Measurements from ENCODE around the gene SPRYD3.
A peak's percentile ranks its signal among the peaks of the same experiment; 100 is the strongest.

SPRYD3 gene

GRCh38 chr12:53099071-53099882, 20.1 kb upstream of the SPRYD3 start (continued):
- TF ChIP-seq ZNF654 (tag by site-specific recombination; IDR thresholded peaks at IDR 0.05; ENCODE audit: low read depth) (peak; percentile 92), ZNF2 (tag by site-specific recombination; IDR thresholded peaks at IDR 0.05) (peak; percentile 74), ZNF660 (tag by site-specific recombination; IDR thresholded peaks at IDR 0.05) (peak; percentile 88), ZEB2 (tag by site-specific recombination; IDR thresholded peaks at IDR 0.05) (peak; percentile 59), ZNF433 (tag by site-specific recombination; IDR thresholded peaks at IDR 0.05; ENCODE audit: low read depth) (no peak), ZNF626 (tag by site-specific recombination; IDR thresholded peaks at IDR 0.05) (no peak), ZXDB (tag by site-specific recombination; IDR thresholded peaks at IDR 0.05) (peak; percentile 61; the same call in 1 of the 2 replicates), PATZ1 (tag by site-specific recombination; IDR thresholded peaks at IDR 0.05) (peak; percentile 97), ZNF24 (tag by site-specific recombination; IDR thresholded peaks at IDR 0.05) (peak; percentile 63; the same call in 1 of the 2 replicates), ZBTB7A (tag by site-specific recombination; IDR thresholded peaks at IDR 0.05; ENCODE audit: low read depth) (no peak; the same call in 1 of the 2 replicates), GLIS2 (tag by site-specific recombination; IDR thresholded peaks at IDR 0.05) (peak; percentile 88), ZNF776 (tag by site-specific recombination; IDR thresholded peaks at IDR 0.05; ENCODE audit: borderline replicate concordance) (no peak), SP7 (tag by site-specific recombination; IDR thresholded peaks at IDR 0.05) (peak; percentile 73; the same call in 1 of the 2 replicates), ZFP69B (tag by site-specific recombination; IDR thresholded peaks at IDR 0.05) (peak; percentile 70; the same call in 1 of the 2 replicates), ZBTB10 (tag by site-specific recombination; IDR thresholded peaks at IDR 0.05) (peak; percentile 80), ZFHX2 (tag by site-specific recombination; conservative IDR thresholded peaks at IDR 0.05) (peak; percentile 28; the same call in 1 of the 2 replicates), CTCF (tag by site-specific recombination; IDR thresholded peaks at IDR 0.05) (peak; percentile 87), ZNF561 (tag by site-specific recombination; IDR thresholded peaks at IDR 0.05; ENCODE audit: borderline replicate concordance) (peak; percentile 77; the same call in 1 of the 2 replicates), ZNF398 (tag by site-specific recombination; IDR thresholded peaks at IDR 0.05) (peak; percentile 66), ZNF501 (tag by site-specific recombination; IDR thresholded peaks at IDR 0.05) (peak; percentile 63; the same call in 1 of the 2 replicates), KLF17 (tag by site-specific recombination; IDR thresholded peaks at IDR 0.05) (peak; percentile 91), ZNF174 (tag by site-specific recombination; IDR thresholded peaks at IDR 0.05) (no peak), IKZF3 (tag by site-specific recombination; IDR thresholded peaks at IDR 0.05) (peak; percentile 77), ZNF423 (tag by site-specific recombination; IDR thresholded peaks at IDR 0.05) (peak; percentile 57; the same call in 1 of the 2 replicates), HOXD13 (CRISPR knock-in tag; IDR thresholded peaks at IDR 0.05; ENCODE audit: borderline replicate concordance) (no peak), SP3 (tag by site-specific recombination; IDR thresholded peaks at IDR 0.05) (peak; percentile 46), KLF1 (tag by site-specific recombination; IDR thresholded peaks at IDR 0.05) (peak; percentile 52; the same call in 1 of the 2 replicates), ZNF449 (tag by site-specific recombination; IDR thresholded peaks at IDR 0.05) (peak; percentile 35; the same call in 1 of the 2 replicates)
